Panc1 (cell line): ENCODE measurements around the gene PDK2. TPM values are rescaled to one million over a fixed set of nuclear protein-coding genes. Genes with fewer than 3 reads are reported as not detected.

Source experiments
- ATAC-seq: fragments of 200-7000 bp; cut with Tn5 transposase; 2 replicates; pipeline ENCODE4 v1.9.1; 2020; ENCODE audit warnings: mild to moderate bottlenecking, moderate library complexity
- BruUV-seq: library from RNA; stranded (reverse); fragments of 400-500 nt; replicated peaks from 2 replicates; lab custom pipeline; 2021; lab: Mats Ljungman, UMichigan
- CTCF ChIA-PET: fragments of 300-600 bp; sonication (Branson Sonifier 250); formaldehyde crosslinking; loops from one replicate; lab custom pipeline; 2022; ENCODE audit warnings: antibody characterized with exemption; lab: Charles Lee
- POLR2A ChIA-PET: fragments of 300-600 bp; sonication (Branson Sonifier 250); formaldehyde crosslinking; loops from one replicate; lab custom pipeline; 2022; ENCODE audit warnings: antibody characterized with exemption; lab: Charles Lee
- DNase-seq: peaks from one replicate; pipeline ENCODE4 v3.0.0-alpha.2; 2010; ENCODE audit warnings: low read depth, low spot score
- H3K27ac ChIP-seq: 2 replicates; pipeline ENCODE4 v1.5.1; 2011; ENCODE audit warnings: mild to moderate bottlenecking, low read length, inconsistent platforms
- H3K27me3 ChIP-seq: fragments of 200-500 bp; sonication (Bioruptor generic); 2 replicates; pipeline ENCODE4 v1.6.0; 2014; ENCODE audit warnings: low read length, inconsistent platforms; ENCODE audit not compliant: control insufficient read depth, insufficient read depth
- H3K36me3 ChIP-seq: fragments of 200-500 bp; sonication (Bioruptor generic); 2 replicates; pipeline ENCODE4 v1.5.1; 2014; ENCODE audit warnings: inconsistent platforms, mild to moderate bottlenecking, low read length, moderate library complexity; ENCODE audit not compliant: control insufficient read depth, insufficient read depth
- H3K4me1 ChIP-seq: 2 replicates; pipeline ENCODE4 v1.5.1; 2011; ENCODE audit warnings: inconsistent platforms, mild to moderate bottlenecking, low read length, moderate library complexity; ENCODE audit not compliant: control insufficient read depth, insufficient read depth
- H3K4me3 ChIP-seq, 2 experiments: 2 replicates each; pipeline ENCODE4 v1.5.1; 2011 to 2012; ENCODE audit warnings: low read depth in 2 of 2, low read length in 2 of 2, mild to moderate bottlenecking in 2 of 2, inconsistent platforms in 1 of 2, moderate library complexity in 1 of 2
- H3K9me3 ChIP-seq: fragments of 200-500 bp; sonication (Bioruptor generic); 2 replicates; pipeline ENCODE4 v1.5.1; 2014; ENCODE audit warnings: low read depth, mild to moderate bottlenecking, inconsistent platforms, low read length, moderate library complexity; ENCODE audit not compliant: control insufficient read depth, insufficient read depth
- POLR2AphosphoS5 ChIP-seq: IDR thresholded peaks from 2 replicates; pipeline ENCODE4 v1.6.1; 2012; ENCODE audit warnings: mild to moderate bottlenecking, low read depth, low read length, moderate library complexity
- SIN3A ChIP-seq: IDR thresholded peaks from 2 replicates; pipeline ENCODE4 v1.6.1; 2012; ENCODE audit warnings: low read depth, mild to moderate bottlenecking, low read length, moderate library complexity, borderline replicate concordance; ENCODE audit not compliant: insufficient read depth
- TCF7L2 ChIP-seq: IDR thresholded peaks from 2 replicates; pipeline ENCODE4 v1.6.1; 2011; ENCODE audit warnings: mild to moderate bottlenecking, low read depth, low read length, inconsistent platforms
- in situ Hi-C: cut with HindIII; loops from 2 replicates; pipeline ENCODE4 v1.10.0; 2016; ENCODE audit warnings: low sequenced_read_pairs, low pct_unique_long_range_greater_than_20kb
- intact Hi-C: fragments of 100-400 bp; cut with micrococcal nuclease; formaldehyde crosslinking; loops from one replicate; pipeline ENCODE4 v1.10.0; 2022; ENCODE audit not compliant: unreplicated experiment
- total RNA-seq: library from RNA; stranded (reverse); gene quantifications from one replicate; pipeline ENCODE4 v1.2.1, GENCODE V29; 2021; ENCODE audit not compliant: unreplicated experiment
- TF ChIP-seq, protein P1 (sequence below): fragments of 450-650 bp; IDR thresholded peaks from 2 replicates; pipeline ENCODE4 v1.5.1; 2017; ENCODE audit warnings: mild to moderate bottlenecking
- TF ChIP-seq, protein P2 (sequence below), 2 experiments: IDR thresholded peaks; 2 replicates each; pipeline ENCODE4 v1.6.1; 2011 to 2012; ENCODE audit warnings: low read depth in 2 of 2, control low read depth in 1 of 2, low read length in 1 of 2, mild to moderate bottlenecking in 1 of 2, moderate library complexity in 1 of 2; ENCODE audit not compliant: insufficient read depth in 1 of 2

PDK2 gene
- total RNA-seq, 1 experiment from 2014 or later = 46.0 TPM

DNA sequence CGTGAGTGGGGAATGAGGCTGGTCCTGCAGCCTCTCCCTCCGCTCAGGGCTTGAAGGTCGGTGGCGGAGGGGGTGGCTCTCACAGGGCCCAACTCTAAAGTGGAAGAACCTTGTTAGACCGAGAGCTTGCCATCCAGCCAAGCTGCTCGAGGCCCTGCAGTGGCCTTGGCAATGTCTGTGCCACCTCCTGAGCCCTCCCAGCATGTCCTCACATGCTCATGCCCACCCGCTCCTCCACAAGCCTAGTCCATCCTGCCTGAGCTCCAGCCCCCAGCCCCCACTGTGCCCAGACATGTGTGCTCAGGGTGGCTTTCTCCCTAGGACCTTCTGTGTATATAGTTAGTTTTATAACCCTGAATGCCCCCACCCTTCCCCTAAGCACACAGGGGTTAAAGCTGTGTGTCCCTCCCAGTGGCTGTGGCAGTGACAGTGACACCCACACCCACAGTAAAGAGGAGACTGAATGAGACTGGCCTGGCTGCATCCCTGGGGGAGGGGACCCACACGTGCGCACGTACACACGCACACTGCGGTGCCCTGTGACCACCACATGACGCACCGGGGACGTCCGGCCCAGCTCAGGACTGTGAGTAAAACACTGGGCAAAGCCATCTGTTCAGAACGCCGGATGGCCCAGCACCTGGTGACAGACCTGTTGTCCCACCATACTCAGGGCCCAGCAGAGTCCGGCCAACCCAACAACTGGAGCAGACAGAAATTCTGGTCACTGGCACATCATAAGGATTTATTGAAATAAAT lies 15.6 kb downstream of the PDK2 start:
- TF ChIP-seq POLR2AphosphoS5 = no peak
- no peak for TF ChIP-seq TCF7L2
- TF ChIP-seq, protein P1, sequence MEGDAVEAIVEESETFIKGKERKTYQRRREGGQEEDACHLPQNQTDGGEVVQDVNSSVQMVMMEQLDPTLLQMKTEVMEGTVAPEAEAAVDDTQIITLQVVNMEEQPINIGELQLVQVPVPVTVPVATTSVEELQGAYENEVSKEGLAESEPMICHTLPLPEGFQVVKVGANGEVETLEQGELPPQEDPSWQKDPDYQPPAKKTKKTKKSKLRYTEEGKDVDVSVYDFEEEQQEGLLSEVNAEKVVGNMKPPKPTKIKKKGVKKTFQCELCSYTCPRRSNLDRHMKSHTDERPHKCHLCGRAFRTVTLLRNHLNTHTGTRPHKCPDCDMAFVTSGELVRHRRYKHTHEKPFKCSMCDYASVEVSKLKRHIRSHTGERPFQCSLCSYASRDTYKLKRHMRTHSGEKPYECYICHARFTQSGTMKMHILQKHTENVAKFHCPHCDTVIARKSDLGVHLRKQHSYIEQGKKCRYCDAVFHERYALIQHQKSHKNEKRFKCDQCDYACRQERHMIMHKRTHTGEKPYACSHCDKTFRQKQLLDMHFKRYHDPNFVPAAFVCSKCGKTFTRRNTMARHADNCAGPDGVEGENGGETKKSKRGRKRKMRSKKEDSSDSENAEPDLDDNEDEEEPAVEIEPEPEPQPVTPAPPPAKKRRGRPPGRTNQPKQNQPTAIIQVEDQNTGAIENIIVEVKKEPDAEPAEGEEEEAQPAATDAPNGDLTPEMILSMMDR = no peak
- no peak for TF ChIP-seq SIN3A
- TF ChIP-seq, protein P2, sequence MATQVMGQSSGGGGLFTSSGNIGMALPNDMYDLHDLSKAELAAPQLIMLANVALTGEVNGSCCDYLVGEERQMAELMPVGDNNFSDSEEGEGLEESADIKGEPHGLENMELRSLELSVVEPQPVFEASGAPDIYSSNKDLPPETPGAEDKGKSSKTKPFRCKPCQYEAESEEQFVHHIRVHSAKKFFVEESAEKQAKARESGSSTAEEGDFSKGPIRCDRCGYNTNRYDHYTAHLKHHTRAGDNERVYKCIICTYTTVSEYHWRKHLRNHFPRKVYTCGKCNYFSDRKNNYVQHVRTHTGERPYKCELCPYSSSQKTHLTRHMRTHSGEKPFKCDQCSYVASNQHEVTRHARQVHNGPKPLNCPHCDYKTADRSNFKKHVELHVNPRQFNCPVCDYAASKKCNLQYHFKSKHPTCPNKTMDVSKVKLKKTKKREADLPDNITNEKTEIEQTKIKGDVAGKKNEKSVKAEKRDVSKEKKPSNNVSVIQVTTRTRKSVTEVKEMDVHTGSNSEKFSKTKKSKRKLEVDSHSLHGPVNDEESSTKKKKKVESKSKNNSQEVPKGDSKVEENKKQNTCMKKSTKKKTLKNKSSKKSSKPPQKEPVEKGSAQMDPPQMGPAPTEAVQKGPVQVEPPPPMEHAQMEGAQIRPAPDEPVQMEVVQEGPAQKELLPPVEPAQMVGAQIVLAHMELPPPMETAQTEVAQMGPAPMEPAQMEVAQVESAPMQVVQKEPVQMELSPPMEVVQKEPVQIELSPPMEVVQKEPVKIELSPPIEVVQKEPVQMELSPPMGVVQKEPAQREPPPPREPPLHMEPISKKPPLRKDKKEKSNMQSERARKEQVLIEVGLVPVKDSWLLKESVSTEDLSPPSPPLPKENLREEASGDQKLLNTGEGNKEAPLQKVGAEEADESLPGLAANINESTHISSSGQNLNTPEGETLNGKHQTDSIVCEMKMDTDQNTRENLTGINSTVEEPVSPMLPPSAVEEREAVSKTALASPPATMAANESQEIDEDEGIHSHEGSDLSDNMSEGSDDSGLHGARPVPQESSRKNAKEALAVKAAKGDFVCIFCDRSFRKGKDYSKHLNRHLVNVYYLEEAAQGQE (IDR thresholded peaks at IDR 0.05; ENCODE audit: insufficient read depth in 1 of 2, low read depth in 2 of 2, low read length in 1 of 2) = no peak
- ATAC-seq (no peak), DNase-seq (no peak)
- intact Hi-C loops (no loop called here), in situ Hi-C loops (no loop called here)
- no TSS peak for BruUV-seq
- ChIA-PET POLR2A (no interaction called here), CTCF (interaction anchor here (0.6 to 0.8 kb wide), 2 partner anchors 16 to 188 kb away, joined by 3 to 5 read pairs; no protein-coding TSS in a partner anchor)
- no peaks in the 10 kb centered on the region for H3K9me3 ChIP-seq
- no peak overlapping the region for H3K4me3 ChIP-seq
- no peaks in the 10 kb centered on the region for H3K36me3 ChIP-seq
- no peak overlapping the region for H3K27ac ChIP-seq
- H3K27me3 ChIP-seq = no peaks in the 10 kb centered on the region
- H3K4me1 ChIP-seq = peaks cover 15% of the 10 kb centered on the region

DNA sequence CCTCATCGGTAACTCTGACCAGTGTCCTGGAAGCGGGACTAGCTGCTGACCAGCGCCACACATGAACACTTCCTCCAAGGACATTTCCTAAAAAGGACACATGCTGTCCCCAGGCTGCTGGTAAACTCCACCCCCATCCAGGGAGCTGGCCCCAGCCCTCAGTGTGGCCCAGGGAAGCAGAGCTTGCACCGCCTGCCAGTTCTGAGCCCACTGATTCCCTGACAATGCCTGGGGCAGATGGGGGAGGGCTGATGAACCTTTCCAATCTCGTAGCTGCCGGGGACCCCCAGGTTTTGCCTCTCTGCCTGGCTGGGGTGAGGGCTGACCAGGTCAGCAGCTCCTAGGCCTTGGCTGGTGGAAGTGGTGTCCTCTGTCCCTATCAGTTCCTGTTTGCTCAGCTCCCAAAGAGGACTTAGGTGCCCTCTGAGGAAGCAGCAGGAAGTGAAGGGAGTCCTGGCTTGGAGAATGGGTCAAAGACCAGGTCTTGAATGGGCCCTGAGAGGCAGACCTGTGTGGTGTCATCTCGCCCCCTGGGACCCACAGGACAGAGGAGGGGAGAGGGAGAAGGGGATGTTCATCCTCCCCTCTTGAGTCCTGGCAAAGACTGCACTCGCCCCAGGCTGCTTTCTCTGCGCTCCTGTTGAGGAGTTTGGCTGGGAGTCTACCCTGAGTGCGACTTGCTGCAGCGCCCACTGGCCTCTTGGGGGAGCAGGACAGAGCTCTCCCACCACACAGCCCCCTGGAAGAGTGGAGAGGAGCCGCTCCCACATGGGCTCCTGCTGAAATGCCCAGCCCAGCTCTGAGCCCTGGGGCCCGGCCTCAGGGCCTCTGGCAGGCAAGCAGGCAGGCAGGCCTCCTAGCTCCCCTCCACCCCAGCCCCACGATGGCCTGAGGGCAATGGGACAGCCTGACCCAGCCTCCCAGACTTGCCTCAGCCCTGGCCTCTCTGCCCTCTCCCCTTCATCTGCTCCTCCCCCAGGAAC lies 16.8 kb downstream of the PDK2 start:
- no peaks in the 10 kb centered on the region for H3K9me3 ChIP-seq
- POLR2A ChIA-PET = no interaction called here
- ATAC-seq (peak; percentile 27), DNase-seq (no peak)
- CTCF ChIA-PET = interaction anchor here (0.5 to 1.0 kb wide), 5 partner anchors 9 to 88 kb away, joined by 3 to 7 read pairs (median 5); no protein-coding TSS in a partner anchor
- H3K4me3 ChIP-seq = no peak overlapping the region
- no TSS peak for BruUV-seq
- H3K27me3 ChIP-seq = no peaks in the 10 kb centered on the region
- H3K27ac ChIP-seq = peak overlapping the region; percentile 58; the same call in 1 of the 2 replicates
- peaks cover 15% of the 10 kb centered on the region for H3K4me1 ChIP-seq
- intact Hi-C loops (no loop called here), in situ Hi-C loops (no loop called here)
- H3K36me3 ChIP-seq = no peaks in the 10 kb centered on the region
- TF ChIP-seq, protein P1 = no peak
- no peak for TF ChIP-seq SIN3A
- TF ChIP-seq, protein P2 (IDR thresholded peaks at IDR 0.05; ENCODE audit: insufficient read depth in 1 of 2, low read depth in 2 of 2, low read length in 1 of 2) = no peak
- no peak for TF ChIP-seq TCF7L2
- no peak for TF ChIP-seq POLR2AphosphoS5
